SK-N-SH (cell line): Measurements from ENCODE around the gene NPPB.

Experiments
- CHD2 ChIP-seq: fragments of 150-350 bp; IDR thresholded peaks from 2 replicates; pipeline ENCODE4 v1.6.1; 2018; ENCODE audit warnings: low read length; ENCODE audit not compliant: partially characterized antibody
- EZH2phosphoT487 ChIP-seq: fragments of 200-600 bp; sonication (generic); IDR thresholded peaks from 2 replicates; pipeline ENCODE4 v1.6.1; 2017; ENCODE audit warnings: low read depth, mixed run types, mild to moderate bottlenecking, antibody characterized with exemption, moderate library complexity, borderline replicate concordance
- FOXM1 ChIP-seq: IDR thresholded peaks from 2 replicates; pipeline ENCODE4 v1.4.0; 2012; ENCODE audit warnings: low read depth, mild to moderate bottlenecking
- JUND ChIP-seq: IDR thresholded peaks from 2 replicates; pipeline ENCODE4 v1.4.0; 2012
- NFIC ChIP-seq: IDR thresholded peaks from 2 replicates; pipeline ENCODE4 v1.4.0; 2012; ENCODE audit warnings: borderline replicate concordance
- POLR2AphosphoS5 ChIP-seq: IDR thresholded peaks from 2 replicates; pipeline ENCODE4 v1.6.1; 2012; ENCODE audit warnings: low read depth, low read length
- TAF1 ChIP-seq: IDR thresholded peaks from 2 replicates; pipeline ENCODE4 v1.6.1; 2012; ENCODE audit warnings: low read depth, mild to moderate bottlenecking, low read length, moderate library complexity, borderline replicate concordance
- TF ChIP-seq, protein P1 (sequence below): fragments of 200-600 bp; sonication (generic); IDR thresholded peaks from 2 replicates; pipeline ENCODE4 v1.6.1; 2017; ENCODE audit warnings: antibody characterized with exemption, mild to moderate bottlenecking, moderate library complexity
- TF ChIP-seq, protein P2 (sequence below): fragments of 150-350 bp; IDR thresholded peaks from 2 replicates; pipeline ENCODE4 v1.6.1; 2016; ENCODE audit warnings: mild to moderate bottlenecking, low read depth, low read length
- TF ChIP-seq, protein P3 (sequence below): fragments of 150-350 bp; IDR thresholded peaks from 2 replicates; pipeline ENCODE4 v1.6.1; 2017; ENCODE audit warnings: antibody characterized with exemption, low read length, low read depth, borderline replicate concordance
- TF ChIP-seq, protein P4 (sequence below): IDR thresholded peaks from 2 replicates; pipeline ENCODE4 v1.6.1; 2012; ENCODE audit warnings: mild to moderate bottlenecking, low read depth, low read length, moderate library complexity
- TF ChIP-seq, protein P5 (sequence below): IDR thresholded peaks from 2 replicates; pipeline ENCODE4 v1.4.0; 2012; ENCODE audit warnings: low read depth, borderline replicate concordance
- TF ChIP-seq, protein P6 (sequence below): IDR thresholded peaks from 2 replicates; pipeline ENCODE4 v1.4.0; 2012; ENCODE audit warnings: low read depth

DNA sequence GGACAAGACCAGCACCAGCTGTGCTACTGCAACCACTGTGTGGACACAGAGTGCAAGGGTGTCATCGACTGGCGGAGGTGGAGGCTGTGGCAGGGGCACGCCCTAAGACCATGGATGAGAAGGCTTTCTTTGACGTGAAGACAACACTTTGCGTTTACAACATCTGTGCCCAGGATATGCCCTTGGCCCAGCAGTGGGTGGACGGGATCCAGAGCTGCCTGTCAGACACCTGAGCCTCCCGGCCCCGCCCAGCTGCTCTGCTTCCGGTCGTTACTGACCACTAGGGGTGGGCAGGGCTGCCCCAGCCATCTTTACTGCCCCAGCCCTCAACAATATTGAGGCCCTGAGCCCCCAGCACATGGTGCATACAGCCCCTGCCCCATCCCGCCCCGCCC lies 21.4 kb upstream of the NPPB start:
- no peak for TF ChIP-seq NFIC
- TF ChIP-seq FOXM1, result no peak
- TF ChIP-seq TAF1, result no peak
- TF ChIP-seq JUND, result no peak
- TF ChIP-seq, protein P1, sequence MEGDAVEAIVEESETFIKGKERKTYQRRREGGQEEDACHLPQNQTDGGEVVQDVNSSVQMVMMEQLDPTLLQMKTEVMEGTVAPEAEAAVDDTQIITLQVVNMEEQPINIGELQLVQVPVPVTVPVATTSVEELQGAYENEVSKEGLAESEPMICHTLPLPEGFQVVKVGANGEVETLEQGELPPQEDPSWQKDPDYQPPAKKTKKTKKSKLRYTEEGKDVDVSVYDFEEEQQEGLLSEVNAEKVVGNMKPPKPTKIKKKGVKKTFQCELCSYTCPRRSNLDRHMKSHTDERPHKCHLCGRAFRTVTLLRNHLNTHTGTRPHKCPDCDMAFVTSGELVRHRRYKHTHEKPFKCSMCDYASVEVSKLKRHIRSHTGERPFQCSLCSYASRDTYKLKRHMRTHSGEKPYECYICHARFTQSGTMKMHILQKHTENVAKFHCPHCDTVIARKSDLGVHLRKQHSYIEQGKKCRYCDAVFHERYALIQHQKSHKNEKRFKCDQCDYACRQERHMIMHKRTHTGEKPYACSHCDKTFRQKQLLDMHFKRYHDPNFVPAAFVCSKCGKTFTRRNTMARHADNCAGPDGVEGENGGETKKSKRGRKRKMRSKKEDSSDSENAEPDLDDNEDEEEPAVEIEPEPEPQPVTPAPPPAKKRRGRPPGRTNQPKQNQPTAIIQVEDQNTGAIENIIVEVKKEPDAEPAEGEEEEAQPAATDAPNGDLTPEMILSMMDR, result no peak
- TF ChIP-seq, protein P2, sequence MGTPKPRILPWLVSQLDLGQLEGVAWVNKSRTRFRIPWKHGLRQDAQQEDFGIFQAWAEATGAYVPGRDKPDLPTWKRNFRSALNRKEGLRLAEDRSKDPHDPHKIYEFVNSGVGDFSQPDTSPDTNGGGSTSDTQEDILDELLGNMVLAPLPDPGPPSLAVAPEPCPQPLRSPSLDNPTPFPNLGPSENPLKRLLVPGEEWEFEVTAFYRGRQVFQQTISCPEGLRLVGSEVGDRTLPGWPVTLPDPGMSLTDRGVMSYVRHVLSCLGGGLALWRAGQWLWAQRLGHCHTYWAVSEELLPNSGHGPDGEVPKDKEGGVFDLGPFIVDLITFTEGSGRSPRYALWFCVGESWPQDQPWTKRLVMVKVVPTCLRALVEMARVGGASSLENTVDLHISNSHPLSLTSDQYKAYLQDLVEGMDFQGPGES, result no peak
- TF ChIP-seq, protein P3, sequence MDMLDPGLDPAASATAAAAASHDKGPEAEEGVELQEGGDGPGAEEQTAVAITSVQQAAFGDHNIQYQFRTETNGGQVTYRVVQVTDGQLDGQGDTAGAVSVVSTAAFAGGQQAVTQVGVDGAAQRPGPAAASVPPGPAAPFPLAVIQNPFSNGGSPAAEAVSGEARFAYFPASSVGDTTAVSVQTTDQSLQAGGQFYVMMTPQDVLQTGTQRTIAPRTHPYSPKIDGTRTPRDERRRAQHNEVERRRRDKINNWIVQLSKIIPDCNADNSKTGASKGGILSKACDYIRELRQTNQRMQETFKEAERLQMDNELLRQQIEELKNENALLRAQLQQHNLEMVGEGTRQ, result no peak
- TF ChIP-seq, protein P4, sequence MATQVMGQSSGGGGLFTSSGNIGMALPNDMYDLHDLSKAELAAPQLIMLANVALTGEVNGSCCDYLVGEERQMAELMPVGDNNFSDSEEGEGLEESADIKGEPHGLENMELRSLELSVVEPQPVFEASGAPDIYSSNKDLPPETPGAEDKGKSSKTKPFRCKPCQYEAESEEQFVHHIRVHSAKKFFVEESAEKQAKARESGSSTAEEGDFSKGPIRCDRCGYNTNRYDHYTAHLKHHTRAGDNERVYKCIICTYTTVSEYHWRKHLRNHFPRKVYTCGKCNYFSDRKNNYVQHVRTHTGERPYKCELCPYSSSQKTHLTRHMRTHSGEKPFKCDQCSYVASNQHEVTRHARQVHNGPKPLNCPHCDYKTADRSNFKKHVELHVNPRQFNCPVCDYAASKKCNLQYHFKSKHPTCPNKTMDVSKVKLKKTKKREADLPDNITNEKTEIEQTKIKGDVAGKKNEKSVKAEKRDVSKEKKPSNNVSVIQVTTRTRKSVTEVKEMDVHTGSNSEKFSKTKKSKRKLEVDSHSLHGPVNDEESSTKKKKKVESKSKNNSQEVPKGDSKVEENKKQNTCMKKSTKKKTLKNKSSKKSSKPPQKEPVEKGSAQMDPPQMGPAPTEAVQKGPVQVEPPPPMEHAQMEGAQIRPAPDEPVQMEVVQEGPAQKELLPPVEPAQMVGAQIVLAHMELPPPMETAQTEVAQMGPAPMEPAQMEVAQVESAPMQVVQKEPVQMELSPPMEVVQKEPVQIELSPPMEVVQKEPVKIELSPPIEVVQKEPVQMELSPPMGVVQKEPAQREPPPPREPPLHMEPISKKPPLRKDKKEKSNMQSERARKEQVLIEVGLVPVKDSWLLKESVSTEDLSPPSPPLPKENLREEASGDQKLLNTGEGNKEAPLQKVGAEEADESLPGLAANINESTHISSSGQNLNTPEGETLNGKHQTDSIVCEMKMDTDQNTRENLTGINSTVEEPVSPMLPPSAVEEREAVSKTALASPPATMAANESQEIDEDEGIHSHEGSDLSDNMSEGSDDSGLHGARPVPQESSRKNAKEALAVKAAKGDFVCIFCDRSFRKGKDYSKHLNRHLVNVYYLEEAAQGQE, result no peak
- TF ChIP-seq, protein P5, sequence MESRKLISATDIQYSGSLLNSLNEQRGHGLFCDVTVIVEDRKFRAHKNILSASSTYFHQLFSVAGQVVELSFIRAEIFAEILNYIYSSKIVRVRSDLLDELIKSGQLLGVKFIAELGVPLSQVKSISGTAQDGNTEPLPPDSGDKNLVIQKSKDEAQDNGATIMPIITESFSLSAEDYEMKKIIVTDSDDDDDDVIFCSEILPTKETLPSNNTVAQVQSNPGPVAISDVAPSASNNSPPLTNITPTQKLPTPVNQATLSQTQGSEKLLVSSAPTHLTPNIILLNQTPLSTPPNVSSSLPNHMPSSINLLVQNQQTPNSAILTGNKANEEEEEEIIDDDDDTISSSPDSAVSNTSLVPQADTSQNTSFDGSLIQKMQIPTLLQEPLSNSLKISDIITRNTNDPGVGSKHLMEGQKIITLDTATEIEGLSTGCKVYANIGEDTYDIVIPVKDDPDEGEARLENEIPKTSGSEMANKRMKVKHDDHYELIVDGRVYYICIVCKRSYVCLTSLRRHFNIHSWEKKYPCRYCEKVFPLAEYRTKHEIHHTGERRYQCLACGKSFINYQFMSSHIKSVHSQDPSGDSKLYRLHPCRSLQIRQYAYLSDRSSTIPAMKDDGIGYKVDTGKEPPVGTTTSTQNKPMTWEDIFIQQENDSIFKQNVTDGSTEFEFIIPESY, result no peak
- TF ChIP-seq, protein P6, sequence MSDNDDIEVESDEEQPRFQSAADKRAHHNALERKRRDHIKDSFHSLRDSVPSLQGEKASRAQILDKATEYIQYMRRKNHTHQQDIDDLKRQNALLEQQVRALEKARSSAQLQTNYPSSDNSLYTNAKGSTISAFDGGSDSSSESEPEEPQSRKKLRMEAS, result no peak
- TF ChIP-seq EZH2phosphoT487, result no peak
- TF ChIP-seq CHD2, result no peak
- TF ChIP-seq POLR2AphosphoS5, result no peak
